Measurements from ENCODE around the gene OTOG.
A peak's percentile ranks its signal among the peaks of the same experiment; 100 is the strongest.

Gene OTOG

DNA sequence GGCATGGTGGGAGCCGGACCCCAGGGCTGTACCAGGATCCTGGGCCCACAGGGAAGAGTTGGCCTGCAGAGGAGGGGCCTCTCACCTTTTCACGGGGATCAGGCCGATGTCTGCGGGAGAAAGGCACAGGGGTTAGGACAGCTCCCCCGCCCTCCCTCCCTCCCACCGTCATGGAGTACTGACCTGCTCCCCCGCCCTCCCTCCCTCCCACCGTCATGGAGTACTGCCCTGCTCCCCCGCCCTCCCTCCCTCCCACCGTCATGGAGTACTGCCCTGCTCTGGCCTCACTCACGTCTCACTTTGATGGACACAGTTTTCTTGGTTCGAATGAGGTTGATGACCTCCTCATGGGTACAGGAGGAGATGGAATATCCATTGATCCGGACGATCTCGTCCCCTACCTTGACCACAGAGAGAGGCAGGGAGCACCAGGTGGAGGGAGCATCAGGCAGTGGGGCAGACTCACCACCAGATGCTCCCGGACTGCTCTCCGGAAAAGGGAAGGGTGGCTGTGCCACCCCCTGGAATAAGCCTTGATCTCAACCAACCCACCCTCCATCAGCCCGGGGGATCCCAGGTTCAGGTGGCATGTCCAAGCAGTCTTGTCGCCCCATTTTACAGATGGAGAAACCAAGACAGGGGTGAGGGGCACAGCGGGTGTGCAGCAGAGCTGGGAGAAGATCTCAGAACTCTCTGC lies 20.0 kb upstream of the OTOG start:
- H3K4me3 Mint-ChIP-seq, result no peak overlapping the region

DNA sequence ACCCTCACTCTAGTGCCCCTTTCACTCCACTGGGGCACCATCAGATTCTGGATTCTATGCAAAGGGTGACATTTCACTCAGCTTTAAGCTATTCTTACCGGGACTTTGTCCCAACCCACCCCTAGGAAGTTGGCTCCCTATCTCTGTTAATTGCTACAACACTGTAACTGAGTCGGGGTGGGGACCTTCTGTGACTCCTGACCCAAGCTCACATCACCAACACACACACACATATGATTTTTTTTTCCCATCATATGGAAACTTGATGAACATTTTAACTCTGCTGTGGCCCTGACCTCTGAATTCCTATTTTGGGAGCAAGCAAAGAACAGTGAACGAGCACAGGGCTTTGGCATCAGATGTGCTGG lies 19.4 kb upstream of the OTOG start:
- Mint-ChIP-seq H3K27me3 (peaks cover 14% of the 10 kb centered on the region), H3K36me3 (ENCODE audit: low read depth) (no peaks in the 10 kb centered on the region), H3K27ac (no peak overlapping the region), H3K4me1 (ENCODE audit: low read depth) (no peaks in the 10 kb centered on the region), H3K4me3 (no peak overlapping the region), H3K9me3 (no peaks in the 10 kb centered on the region)
- DNase-seq, result no peak

More for the DNA sequence above, 20.0 kb upstream of the OTOG start:
- H3K4me1 Mint-ChIP-seq (ENCODE audit: low read depth), result no peaks in the 10 kb centered on the region
- DNase-seq, result no peak
- H3K27ac Mint-ChIP-seq, result no peak overlapping the region
- H3K36me3 Mint-ChIP-seq (ENCODE audit: low read depth), result no peaks in the 10 kb centered on the region
- no peaks in the 10 kb centered on the region for H3K9me3 Mint-ChIP-seq
- H3K27me3 Mint-ChIP-seq, result peaks cover 14% of the 10 kb centered on the region

DNA sequence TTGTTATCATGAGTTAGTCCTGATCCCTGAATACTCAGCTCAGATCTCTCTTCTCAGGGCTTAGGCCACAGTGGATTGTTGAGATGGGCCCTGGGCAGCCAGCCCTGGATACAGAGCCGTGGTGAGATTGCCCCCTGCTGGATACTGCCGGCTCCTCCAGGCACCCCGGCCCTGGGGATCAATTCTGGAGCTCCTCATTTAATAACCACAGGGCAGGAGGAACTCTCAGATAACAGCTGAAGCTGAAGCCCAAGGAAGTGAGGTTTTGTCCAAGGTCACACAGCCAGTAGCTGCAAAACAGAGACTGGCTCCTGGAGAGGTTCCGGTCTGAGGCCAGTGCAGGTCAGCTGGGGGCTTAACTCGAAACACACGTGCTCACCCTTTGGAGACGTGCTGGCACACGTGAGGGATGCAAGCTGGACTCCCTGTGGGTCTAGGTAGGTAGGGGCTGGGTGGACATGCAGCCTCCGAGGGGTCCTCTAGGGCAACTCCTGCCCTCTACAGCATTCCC lies 18.8 kb upstream of the OTOG start:
- Mint-ChIP-seq H3K9me3 (no peaks in the 10 kb centered on the region), H3K36me3 (ENCODE audit: low read depth) (no peaks in the 10 kb centered on the region), H3K4me3 (no peak overlapping the region), H3K27me3 (peaks cover 14% of the 10 kb centered on the region), H3K27ac (no peak overlapping the region), H3K4me1 (ENCODE audit: low read depth) (no peaks in the 10 kb centered on the region)
- peak; percentile 70 for DNase-seq

DNA sequence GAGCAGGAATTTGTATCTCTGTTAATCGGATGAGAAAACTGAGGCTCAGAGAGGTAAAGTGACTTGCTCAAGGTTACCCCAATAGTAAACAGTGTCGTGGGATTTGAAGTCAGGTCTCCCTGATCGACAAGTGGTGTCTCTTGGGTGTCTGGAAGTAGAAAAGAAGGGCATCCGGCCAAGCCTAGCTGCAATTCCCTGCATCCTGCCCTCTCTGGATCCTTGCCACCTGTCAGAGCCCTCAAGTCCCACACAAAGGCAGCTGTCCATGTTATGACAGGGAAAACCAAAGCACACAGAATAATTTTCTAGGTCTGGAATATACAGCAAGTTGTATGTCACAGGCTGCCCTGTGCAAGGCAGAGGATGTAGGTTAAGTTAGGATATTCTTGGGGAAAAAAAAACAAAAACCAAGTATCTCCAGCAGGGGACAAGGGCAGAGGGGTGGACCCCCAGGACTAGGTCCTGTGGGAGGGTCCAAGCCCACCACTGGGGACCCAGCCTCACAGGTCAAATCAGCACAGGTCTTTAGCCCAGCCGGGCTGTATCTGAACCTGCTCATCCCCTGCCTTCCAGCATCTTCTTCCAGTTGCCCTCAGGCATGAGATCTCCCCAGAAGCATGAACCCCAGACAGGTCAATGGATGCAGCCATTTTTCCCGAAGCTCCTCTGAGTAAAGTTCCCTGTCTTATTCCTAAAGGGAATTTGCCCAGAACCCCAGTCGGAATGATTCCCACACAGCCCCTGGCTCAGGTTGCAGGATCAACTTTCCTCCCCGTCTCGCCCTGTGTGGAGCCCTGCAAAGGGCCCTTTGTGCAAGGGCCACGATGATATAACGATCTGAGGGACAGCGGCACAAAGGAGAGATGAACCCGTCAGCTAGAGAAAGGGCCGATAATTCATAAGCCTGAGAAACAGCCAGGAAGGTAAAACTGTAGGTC lies 17.9 kb upstream of the OTOG start:
- peaks cover 14% of the 10 kb centered on the region for H3K27me3 Mint-ChIP-seq
- no peak for DNase-seq
- no peak overlapping the region for H3K4me3 Mint-ChIP-seq
- H3K4me1 Mint-ChIP-seq (ENCODE audit: low read depth), result no peaks in the 10 kb centered on the region
- H3K9me3 Mint-ChIP-seq, result no peaks in the 10 kb centered on the region
- H3K27ac Mint-ChIP-seq, result no peak overlapping the region
- H3K36me3 Mint-ChIP-seq (ENCODE audit: low read depth), result no peaks in the 10 kb centered on the region

DNA sequence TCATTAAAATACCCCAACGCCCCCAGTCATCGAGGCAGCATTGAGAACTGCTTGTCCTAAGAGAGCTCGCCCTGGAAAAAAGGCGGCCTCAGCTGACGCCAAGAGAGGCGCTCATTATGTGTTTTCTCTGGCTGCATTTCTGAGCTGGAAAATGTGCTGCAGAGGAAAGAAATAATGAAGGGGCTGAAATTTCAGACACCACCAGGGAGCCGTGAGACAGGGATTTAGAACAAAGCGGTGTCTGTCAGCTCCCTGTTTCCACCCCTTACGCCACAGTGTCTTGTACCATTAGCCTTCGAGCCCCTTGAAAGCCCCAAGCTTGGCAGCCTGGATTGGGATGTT lies 17.2 kb upstream of the OTOG start:
- no peaks in the 10 kb centered on the region for H3K4me1 Mint-ChIP-seq (ENCODE audit: low read depth)
- no peaks in the 10 kb centered on the region for H3K9me3 Mint-ChIP-seq
- no peaks in the 10 kb centered on the region for H3K36me3 Mint-ChIP-seq (ENCODE audit: low read depth)
- no peak overlapping the region for H3K27ac Mint-ChIP-seq
- H3K4me3 Mint-ChIP-seq, result no peak overlapping the region
- peaks cover 14% of the 10 kb centered on the region for H3K27me3 Mint-ChIP-seq
- DNase-seq, result no peak

DNA sequence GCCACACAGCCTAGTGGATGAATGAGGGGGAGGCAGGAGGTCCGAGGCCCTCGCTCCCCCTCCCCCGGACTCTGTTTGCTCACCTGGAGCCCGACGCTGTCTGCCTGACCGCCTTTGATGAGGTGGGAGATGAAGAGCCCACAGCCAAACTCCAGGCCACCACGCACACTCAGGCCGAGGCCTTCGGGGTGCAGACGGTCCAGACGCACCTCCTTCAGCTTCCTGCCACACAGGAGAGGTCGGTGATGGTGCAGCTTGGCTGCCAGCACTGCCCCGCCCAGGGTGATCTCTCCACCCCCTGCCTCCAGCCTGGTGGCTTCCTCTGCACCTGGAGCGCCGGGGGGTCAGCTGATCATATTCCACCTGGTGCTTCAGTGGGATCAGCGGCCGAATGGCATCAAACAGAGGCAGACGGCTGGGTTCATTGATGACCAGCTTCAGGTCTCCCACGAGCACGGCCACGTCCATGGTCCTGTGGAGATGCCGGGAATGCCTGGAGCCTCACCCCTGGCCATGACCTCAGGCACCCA lies 15.9 kb upstream of the OTOG start:
- Mint-ChIP-seq H3K36me3 (ENCODE audit: low read depth) (no peaks in the 10 kb centered on the region), H3K4me1 (ENCODE audit: low read depth) (no peaks in the 10 kb centered on the region), H3K27me3 (peaks cover 11% of the 10 kb centered on the region), H3K27ac (no peak overlapping the region), H3K4me3 (no peak overlapping the region), H3K9me3 (no peaks in the 10 kb centered on the region)
- no peak for DNase-seq

DNA sequence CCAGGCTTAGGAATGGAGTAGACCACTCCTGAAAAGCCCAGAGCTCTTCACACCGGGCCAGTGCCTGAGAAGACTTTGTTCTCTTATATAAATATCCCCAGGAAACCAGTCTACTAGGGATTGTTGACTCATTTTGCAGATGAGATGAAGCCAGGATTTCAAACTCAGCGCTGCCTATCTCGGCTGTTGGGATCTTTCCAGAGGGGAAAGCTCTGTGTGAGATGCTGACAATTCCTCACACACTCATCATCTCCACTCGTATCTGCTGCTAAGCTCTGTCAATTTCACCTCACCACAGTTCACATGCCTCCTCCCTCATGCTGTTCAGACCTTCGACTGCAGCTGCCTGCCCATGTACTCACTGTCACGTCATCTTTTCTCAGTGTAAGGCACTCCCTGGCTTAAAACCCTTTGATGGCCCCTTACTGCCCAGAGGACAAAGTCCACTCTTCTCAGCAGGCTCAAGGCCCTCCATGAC lies 15.4 kb upstream of the OTOG start:
- peaks cover 7% of the 10 kb centered on the region for H3K27me3 Mint-ChIP-seq
- no peaks in the 10 kb centered on the region for H3K9me3 Mint-ChIP-seq
- H3K36me3 Mint-ChIP-seq (ENCODE audit: low read depth), result no peaks in the 10 kb centered on the region
- no peak overlapping the region for H3K4me3 Mint-ChIP-seq
- no peaks in the 10 kb centered on the region for H3K4me1 Mint-ChIP-seq (ENCODE audit: low read depth)
- H3K27ac Mint-ChIP-seq, result no peak overlapping the region
- no peak for DNase-seq

DNA sequence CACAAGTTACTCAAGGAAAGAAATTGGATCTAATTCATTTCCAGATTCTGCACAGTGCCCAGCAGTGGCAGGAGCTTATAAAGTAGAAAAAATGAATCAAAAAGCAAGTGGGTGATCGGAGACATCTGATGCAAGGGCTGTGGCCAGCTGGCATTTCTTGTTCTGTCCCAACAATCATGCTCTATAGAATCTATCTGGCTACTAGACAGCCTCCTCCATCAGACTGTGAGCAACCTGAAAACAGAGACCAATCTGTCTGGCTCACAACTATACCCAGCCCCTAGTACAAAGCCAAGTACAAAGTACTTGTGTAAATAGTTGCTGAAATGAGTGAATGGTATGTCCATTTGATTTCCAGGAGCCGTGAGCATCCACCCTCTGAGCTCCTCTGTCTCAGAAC lies 14.3 kb upstream of the OTOG start:
- DNase-seq, result no peak
- peaks cover 7% of the 10 kb centered on the region for H3K27me3 Mint-ChIP-seq
- H3K9me3 Mint-ChIP-seq, result no peaks in the 10 kb centered on the region
- H3K27ac Mint-ChIP-seq, result no peak overlapping the region
- H3K4me3 Mint-ChIP-seq, result no peak overlapping the region
- H3K4me1 Mint-ChIP-seq (ENCODE audit: low read depth), result no peaks in the 10 kb centered on the region
- H3K36me3 Mint-ChIP-seq (ENCODE audit: low read depth), result no peaks in the 10 kb centered on the region

DNA sequence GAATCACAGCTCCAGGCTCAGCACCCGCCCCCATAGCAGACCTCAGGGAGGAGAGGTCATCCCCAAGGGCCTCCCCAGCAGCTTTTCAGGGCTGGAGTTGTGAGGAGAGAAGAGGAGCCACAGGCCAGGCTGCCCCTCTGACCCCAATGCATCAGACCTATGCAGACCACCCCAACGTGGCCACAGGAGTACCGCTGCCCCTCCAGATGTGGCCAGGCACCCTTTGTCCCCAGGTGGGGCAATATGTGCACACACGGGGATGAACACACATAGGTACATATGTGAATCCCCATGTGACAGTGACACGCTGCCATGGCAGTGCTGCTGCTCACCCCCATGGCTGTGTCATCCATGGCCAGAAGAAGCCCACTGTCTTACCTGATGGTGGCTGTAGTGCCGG lies 13.7 kb upstream of the OTOG start:
- Mint-ChIP-seq H3K36me3 (ENCODE audit: low read depth) (no peaks in the 10 kb centered on the region), H3K27ac (no peak overlapping the region), H3K4me1 (ENCODE audit: low read depth) (no peaks in the 10 kb centered on the region), H3K27me3 (peaks cover 7% of the 10 kb centered on the region), H3K4me3 (no peak overlapping the region), H3K9me3 (no peaks in the 10 kb centered on the region)
- DNase-seq, result no peak

DNA sequence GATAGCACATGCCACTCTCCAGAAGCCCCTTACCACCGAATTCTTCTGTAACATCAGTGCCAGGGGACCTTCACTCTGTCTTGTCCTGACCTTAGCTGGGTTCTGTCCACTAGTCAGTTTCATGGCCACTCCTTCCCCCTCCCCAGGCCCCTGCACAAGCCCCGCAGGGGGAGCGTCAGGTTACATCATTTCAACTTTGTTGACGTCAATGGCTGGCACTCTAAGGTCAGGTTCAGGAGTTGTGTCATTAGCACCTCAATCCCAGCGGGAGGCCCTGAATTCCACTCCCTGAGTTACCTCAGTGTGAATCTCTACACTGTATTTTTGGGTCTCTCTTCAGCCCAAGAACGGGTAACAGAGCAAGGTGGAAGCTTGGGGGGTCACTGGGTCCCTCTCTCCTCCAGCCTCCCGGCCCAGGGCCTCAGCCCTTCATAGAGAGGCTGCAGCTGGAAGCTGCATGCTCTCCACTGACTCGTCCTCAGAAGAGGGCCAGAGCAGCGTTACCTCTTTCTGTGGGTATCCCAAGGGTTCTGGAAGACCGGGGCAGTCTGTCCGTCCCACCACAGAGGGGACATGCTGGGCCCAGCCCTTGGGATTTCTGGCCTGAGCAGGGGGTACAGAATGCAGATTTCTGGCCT lies 13.2 kb upstream of the OTOG start:
- Mint-ChIP-seq H3K27ac (no peak overlapping the region), H3K36me3 (ENCODE audit: low read depth) (no peaks in the 10 kb centered on the region), H3K9me3 (no peaks in the 10 kb centered on the region), H3K4me3 (no peak overlapping the region), H3K4me1 (ENCODE audit: low read depth) (no peaks in the 10 kb centered on the region), H3K27me3 (peaks cover 7% of the 10 kb centered on the region)
- DNase-seq, result no peak

DNA sequence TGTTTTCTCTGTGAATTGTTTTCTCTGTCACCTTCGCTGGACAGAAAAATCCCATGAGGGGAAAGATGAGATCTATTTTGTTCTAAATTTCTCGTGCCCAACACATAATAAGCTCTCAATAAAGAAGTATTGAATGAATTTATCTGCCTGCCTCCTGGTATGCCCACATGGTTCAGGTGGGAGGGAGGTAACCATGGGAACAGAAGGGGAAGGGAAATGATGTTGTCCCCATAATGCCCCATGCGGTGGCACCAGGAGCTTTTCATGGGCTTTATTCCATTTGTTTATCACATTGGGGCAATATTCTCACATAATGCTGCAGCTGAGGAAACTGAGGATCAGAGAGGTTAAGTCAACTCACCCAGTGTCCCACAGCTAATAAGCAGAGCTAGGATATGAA lies 11.6 kb upstream of the OTOG start:
- Mint-ChIP-seq H3K4me3 (no peak overlapping the region), H3K27me3 (peaks cover 3% of the 10 kb centered on the region), H3K4me1 (ENCODE audit: low read depth) (no peaks in the 10 kb centered on the region), H3K9me3 (no peaks in the 10 kb centered on the region), H3K27ac (no peak overlapping the region), H3K36me3 (ENCODE audit: low read depth) (no peaks in the 10 kb centered on the region)
- no peak for DNase-seq

DNA sequence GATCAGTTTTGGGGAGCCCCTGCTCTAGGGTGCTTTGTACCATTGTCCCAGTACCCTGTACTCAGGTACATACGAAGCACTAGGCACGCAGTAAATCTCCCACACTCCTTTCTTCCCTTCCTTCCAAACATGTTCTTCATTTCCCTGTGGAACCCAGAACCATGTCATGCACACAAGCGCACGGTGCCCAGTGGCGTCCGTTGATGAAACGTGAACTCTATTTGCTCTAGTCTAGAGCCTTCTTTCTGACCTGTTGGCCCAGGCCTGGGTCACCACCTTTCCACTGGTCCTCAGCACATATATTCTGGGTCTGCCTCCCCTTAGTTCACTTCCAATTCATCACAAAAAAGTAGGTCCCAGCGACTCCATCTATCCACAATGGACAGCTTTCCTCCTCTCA lies 9.8 kb upstream of the OTOG start:
- H3K27ac Mint-ChIP-seq, result no peak overlapping the region
- no peaks in the 10 kb centered on the region for H3K36me3 Mint-ChIP-seq (ENCODE audit: low read depth)
- no peak overlapping the region for H3K4me3 Mint-ChIP-seq
- no peak for DNase-seq
- no peaks in the 10 kb centered on the region for H3K9me3 Mint-ChIP-seq
- no peaks in the 10 kb centered on the region for H3K27me3 Mint-ChIP-seq
- no peaks in the 10 kb centered on the region for H3K4me1 Mint-ChIP-seq (ENCODE audit: low read depth)

DNA sequence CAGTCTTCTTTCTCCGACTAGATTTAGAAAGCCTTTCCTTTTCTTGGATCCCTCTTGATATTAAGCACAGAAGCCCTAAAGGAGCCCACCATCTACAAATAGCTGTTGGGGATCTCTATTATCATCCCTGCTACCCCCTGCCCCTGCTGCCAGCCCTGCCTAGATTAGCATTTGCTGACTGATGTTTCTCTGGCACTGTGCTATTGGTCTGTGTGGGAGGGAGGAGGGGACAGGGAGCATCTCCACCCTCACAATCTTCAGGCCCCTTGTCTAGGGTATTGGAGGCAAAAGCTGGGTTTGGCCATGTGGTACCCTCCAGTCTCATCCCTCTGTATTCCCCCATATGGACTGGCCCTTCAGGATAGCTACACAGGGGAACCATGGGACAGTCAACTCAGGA lies 9.0 kb upstream of the OTOG start:
- Mint-ChIP-seq H3K27ac (no peak overlapping the region), H3K4me3 (no peak overlapping the region), H3K36me3 (ENCODE audit: low read depth) (no peaks in the 10 kb centered on the region), H3K4me1 (ENCODE audit: low read depth) (no peaks in the 10 kb centered on the region), H3K27me3 (no peaks in the 10 kb centered on the region), H3K9me3 (no peaks in the 10 kb centered on the region)
- no peak for DNase-seq

DNA sequence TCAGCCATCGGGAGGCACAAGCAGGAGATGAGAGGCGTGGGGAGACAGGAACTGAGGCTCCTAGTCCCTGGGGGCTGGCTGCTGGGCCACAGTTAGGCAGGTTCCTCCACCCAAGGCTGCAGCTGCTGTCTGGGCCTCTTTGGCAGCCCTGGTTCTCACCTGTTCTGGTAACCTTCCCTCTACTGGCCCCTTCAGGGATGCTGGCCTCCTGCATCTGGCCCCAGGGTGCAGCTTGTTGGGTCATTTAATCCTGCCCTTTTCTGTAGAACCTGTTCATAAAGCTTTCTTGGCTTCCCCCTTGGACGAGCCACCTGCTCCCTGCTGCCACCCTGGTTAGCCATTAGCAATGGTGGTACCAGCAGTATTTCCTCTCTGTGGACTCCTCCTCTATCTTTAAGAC lies 8.3 kb upstream of the OTOG start:
- Mint-ChIP-seq H3K27ac (no peak overlapping the region), H3K4me3 (no peak overlapping the region), H3K4me1 (ENCODE audit: low read depth) (no peaks in the 10 kb centered on the region), H3K27me3 (peaks cover 4% of the 10 kb centered on the region), H3K36me3 (ENCODE audit: low read depth) (no peaks in the 10 kb centered on the region), H3K9me3 (no peaks in the 10 kb centered on the region)
- DNase-seq, result no peak

Measured in activated T-cell treated with anti-CD3 and anti-CD28 coated beads, Interleukin-2, amount 50 U/mL, for 24 hours (primary cell).